GM13977 (cell line): ENCODE data around the gene SMARCA4.

ENCODE experiments used
- DNase-seq: peaks from one replicate; pipeline ENCODE4 v3.0.0; 2012; ENCODE audit warnings: low spot score
- CTCF ChIP-seq: IDR thresholded peaks from 2 replicates; pipeline ENCODE4 v1.5.1; 2012; ENCODE audit warnings: mild to moderate bottlenecking, control low read depth; ENCODE audit not compliant: insufficient read depth; ENCODE audit errors: extremely low read depth, missing control alignments
- in situ Hi-C: fragments of 300-500 bp; cut with MboI; formaldehyde crosslinking; loops from one replicate; pipeline ENCODE4 v1.12.0; 2022; ENCODE audit warnings: low sequenced_read_pairs, low pct_unique_long_range_greater_than_20kb, mixed read lengths, inconsistent platforms; ENCODE audit not compliant: unreplicated experiment

The SMARCA4 gene

GRCh38 chr19:10921910-10922637 is 38.8 kb upstream of the SMARCA4 start:
- in situ Hi-C loops: no loop called here
- no peak for DNase-seq
- TF ChIP-seq CTCF: no peak

- in situ Hi-C loops: no loop called here
- TF ChIP-seq CTCF: no peak
- no peak for DNase-seq
Observed at GRCh38 chr19:10922638-10923014, 38.2 kb upstream of the SMARCA4 start.

- no peak for DNase-seq
- in situ Hi-C loops: no loop called here
- TF ChIP-seq CTCF: no peak
Observed at GRCh38 chr19:10923260-10924112, 37.3 kb upstream of the SMARCA4 start.

- no peak for DNase-seq
- in situ Hi-C loops: no loop called here
Observed at GRCh38 chr19:10924597-10924996, 36.2 kb upstream of the SMARCA4 start.

GRCh38 chr19:10927730-10928562 is 32.9 kb upstream of the SMARCA4 start:
- in situ Hi-C loops: no loop called here
- TF ChIP-seq CTCF: no peak
- no peak for DNase-seq

More at GRCh38 chr19:10924597-10924996, 36.2 kb upstream of the SMARCA4 start:
- no peak for TF ChIP-seq CTCF

GRCh38 chr19:10928563-10929401 is 32.0 kb upstream of the SMARCA4 start, which contains the start of the genes TIMM29 and YIPF2:
Gene TIMM29, plus strand, starts transcription at chr19:10928811. Its CDS starts 12 bp downstream, at chr19:10928823.
Gene YIPF2, minus strand, starts transcription at chr19:10928639. Its CDS starts 229 bp downstream, at chr19:10928410.
- peak; percentile 99 for DNase-seq
- no peak for TF ChIP-seq CTCF
- in situ Hi-C loops: no loop called here
